Endodermal cell (in vitro differentiated cells): ENCODE measurements around the gene ZNF503. TPM values are rescaled to one million over a fixed set of nuclear protein-coding genes. Genes with fewer than 3 reads are reported as not detected.

Experiments
- DNase-seq: peaks from one replicate; pipeline ENCODE4 v3.0.0-alpha.2; 2017
- H3K27ac ChIP-seq: 2 replicates; pipeline ENCODE4 v1.5.1; 2013; ENCODE audit warnings: mild to moderate bottlenecking, low read depth, low read length, moderate library complexity
- H3K27me3 ChIP-seq: 2 replicates; pipeline ENCODE4 v1.6.1; 2013; ENCODE audit warnings: mild to moderate bottlenecking, low read length, moderate library complexity; ENCODE audit not compliant: insufficient read depth, control insufficient read depth, poor library complexity, severe bottlenecking
- H3K36me3 ChIP-seq: 2 replicates; pipeline ENCODE4 v1.7.0; 2013; ENCODE audit warnings: mild to moderate bottlenecking, low read length, moderate library complexity; ENCODE audit not compliant: control insufficient read depth, insufficient read depth
- H3K4me1 ChIP-seq: one replicate; pipeline ENCODE4 v1.7.0; 2013; ENCODE audit warnings: low read length; ENCODE audit not compliant: control insufficient read depth, insufficient read depth
- H3K4me3 ChIP-seq: 2 replicates; pipeline ENCODE4 v1.5.1; 2013; ENCODE audit warnings: mild to moderate bottlenecking, low read length, moderate library complexity
- H3K9ac ChIP-seq: 2 replicates; pipeline ENCODE4 v1.6.1; 2013; ENCODE audit warnings: mild to moderate bottlenecking, low read length, moderate library complexity; ENCODE audit not compliant: poor library complexity, severe bottlenecking; ENCODE audit errors: extremely low read depth
- H3K9me3 ChIP-seq: 2 replicates; pipeline ENCODE4 v1.6.1; 2013; ENCODE audit warnings: mild to moderate bottlenecking, low read length, moderate library complexity; ENCODE audit not compliant: control insufficient read depth
- H3K27ac Mint-ChIP-seq: 2 replicates; pipeline ENCODE4 v1.8.0; 2020; ENCODE audit warnings: mixed read lengths
- H3K27me3 Mint-ChIP-seq: 2 replicates; pipeline ENCODE4 v1.8.0; 2021; ENCODE audit warnings: mild to moderate bottlenecking, mixed read lengths; ENCODE audit not compliant: insufficient read depth
- H3K36me3 Mint-ChIP-seq: 2 replicates; pipeline ENCODE4 v1.8.0; 2020; ENCODE audit warnings: low read depth, mixed read lengths
- H3K4me1 Mint-ChIP-seq: 2 replicates; pipeline ENCODE4 v1.8.0; 2020; ENCODE audit warnings: mixed read lengths
- H3K4me3 Mint-ChIP-seq: 2 replicates; pipeline ENCODE4 v1.8.0; 2020; ENCODE audit warnings: mild to moderate bottlenecking, moderate library complexity, mixed read lengths
- H3K9me3 Mint-ChIP-seq: 2 replicates; pipeline ENCODE4 v1.8.0; 2020; ENCODE audit warnings: mild to moderate bottlenecking, mixed read lengths
- WGBS, 2 experiments: methylation state at CpG; one replicate each; pipeline versions ENCODE4 v1.1.5 to v1.1.7; 2013; ENCODE audit warnings: missing lambda C conversion rate in 2 of 2, mixed read lengths in 1 of 2; ENCODE audit not compliant: insufficient coverage in 1 of 2, insufficient read length in 1 of 2; 5-methylcytosine and 5-hydroxymethylcytosine counted together
- total RNA-seq, 2 donors: library from RNA; stranded (reverse); fragmentation: NEBNext Ultra II Directional in 1 of 2; extraction: Animal tissue kit (Norgen Biotek cat#: 25700) in 1 of 2; gene quantifications; 2 replicates in 1 of 2; 3 replicates in 1 of 2; pipeline ENCODE4 v1.2.1, GENCODE V29; 2021
- TF ChIP-seq, protein P1 (sequence below): fragments of 200-600 bp; sonication (generic); conservative IDR thresholded peaks from 2 replicates; pipeline ENCODE4 v1.5.0; 2021; ENCODE audit warnings: antibody characterized with exemption, mild to moderate bottlenecking

ZNF503 gene
- total RNA-seq, 2 donors from 2014 or later = 0.40 to 1.1 TPM

DNA sequence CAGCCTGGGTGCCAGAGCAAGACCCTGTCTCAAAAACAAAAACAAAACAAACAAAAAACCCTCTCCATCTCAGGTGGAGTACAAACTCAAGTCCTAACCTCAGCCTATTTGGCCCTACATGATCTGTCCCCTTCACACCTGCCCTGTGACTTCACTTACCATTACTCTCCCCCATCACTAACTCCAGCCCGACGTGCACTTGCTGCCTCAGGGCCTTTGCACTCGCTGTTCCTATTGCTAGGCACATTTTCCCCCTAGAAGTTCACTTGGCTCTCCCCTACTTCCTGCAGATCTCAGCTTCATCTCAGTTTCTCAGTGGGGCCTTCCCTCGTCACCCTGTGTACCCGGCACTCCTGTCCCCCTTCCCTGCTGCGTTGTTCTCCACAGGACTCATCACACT lies 21.3 kb upstream of the ZNF503 start:
- 90 to 100% methylated on average over 6 of the region's 6 CpGs for WGBS, 2 experiments

DNA sequence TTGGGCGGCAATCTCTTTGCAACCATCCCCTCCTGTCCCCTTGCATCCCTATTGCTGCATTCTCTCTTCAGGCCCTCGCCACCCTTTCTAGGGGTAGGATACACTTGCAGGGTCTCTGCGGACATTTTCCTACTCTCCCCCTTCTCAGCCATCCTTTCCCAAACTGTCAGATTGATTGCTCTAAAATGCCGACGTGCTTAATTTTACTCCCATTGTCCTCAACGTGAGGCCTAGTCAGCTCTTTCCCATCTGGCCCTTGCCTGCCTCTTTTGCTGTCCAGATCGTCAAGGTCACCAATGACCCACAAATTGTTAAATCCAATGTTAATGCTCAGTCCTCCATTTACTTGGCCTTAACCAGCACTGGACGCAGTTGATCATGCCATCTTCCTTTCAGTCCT lies 17.1 kb upstream of the ZNF503 start:
- Mint-ChIP-seq H3K9me3 (peaks cover 3% of the 10 kb centered on the region), H3K27ac (no peak overlapping the region), H3K36me3 (peaks cover 1% of the 10 kb centered on the region), H3K4me1 (peaks cover 23% of the 10 kb centered on the region), H3K27me3 (peaks cover 96% of the 10 kb centered on the region), H3K4me3 (no peak overlapping the region)
- 75 to 84% methylated on average over 7 to 8 of the region's 8 CpGs for WGBS, 2 experiments
- no peak for DNase-seq
- TF ChIP-seq, protein P1, sequence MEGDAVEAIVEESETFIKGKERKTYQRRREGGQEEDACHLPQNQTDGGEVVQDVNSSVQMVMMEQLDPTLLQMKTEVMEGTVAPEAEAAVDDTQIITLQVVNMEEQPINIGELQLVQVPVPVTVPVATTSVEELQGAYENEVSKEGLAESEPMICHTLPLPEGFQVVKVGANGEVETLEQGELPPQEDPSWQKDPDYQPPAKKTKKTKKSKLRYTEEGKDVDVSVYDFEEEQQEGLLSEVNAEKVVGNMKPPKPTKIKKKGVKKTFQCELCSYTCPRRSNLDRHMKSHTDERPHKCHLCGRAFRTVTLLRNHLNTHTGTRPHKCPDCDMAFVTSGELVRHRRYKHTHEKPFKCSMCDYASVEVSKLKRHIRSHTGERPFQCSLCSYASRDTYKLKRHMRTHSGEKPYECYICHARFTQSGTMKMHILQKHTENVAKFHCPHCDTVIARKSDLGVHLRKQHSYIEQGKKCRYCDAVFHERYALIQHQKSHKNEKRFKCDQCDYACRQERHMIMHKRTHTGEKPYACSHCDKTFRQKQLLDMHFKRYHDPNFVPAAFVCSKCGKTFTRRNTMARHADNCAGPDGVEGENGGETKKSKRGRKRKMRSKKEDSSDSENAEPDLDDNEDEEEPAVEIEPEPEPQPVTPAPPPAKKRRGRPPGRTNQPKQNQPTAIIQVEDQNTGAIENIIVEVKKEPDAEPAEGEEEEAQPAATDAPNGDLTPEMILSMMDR = no peak
- Histone ChIP-seq H3K9ac (no peak overlapping the region), H3K9me3 (no peaks in the 10 kb centered on the region), H3K27me3 (peaks cover 63% of the 10 kb centered on the region), H3K4me3 (no peak overlapping the region), H3K36me3 (no peaks in the 10 kb centered on the region), H3K4me1 (peaks cover 4% of the 10 kb centered on the region), H3K27ac (no peak overlapping the region)

More for the DNA sequence above, 21.3 kb upstream of the ZNF503 start:
- Mint-ChIP-seq H3K4me1 (peaks cover 4% of the 10 kb centered on the region), H3K9me3 (peaks cover 3% of the 10 kb centered on the region), H3K27me3 (peaks cover 87% of the 10 kb centered on the region), H3K4me3 (no peak overlapping the region), H3K27ac (no peak overlapping the region), H3K36me3 (peaks cover 1% of the 10 kb centered on the region)
- H3K9ac ChIP-seq = no peak overlapping the region
- no peak overlapping the region for H3K4me3 ChIP-seq
- no peaks in the 10 kb centered on the region for H3K4me1 ChIP-seq
- H3K27me3 ChIP-seq = peaks cover 54% of the 10 kb centered on the region
- no peak overlapping the region for H3K27ac ChIP-seq
- H3K36me3 ChIP-seq = no peaks in the 10 kb centered on the region
- TF ChIP-seq, protein P1 = no peak
- DNase-seq = peak; percentile 4
- no peaks in the 10 kb centered on the region for H3K9me3 ChIP-seq

DNA sequence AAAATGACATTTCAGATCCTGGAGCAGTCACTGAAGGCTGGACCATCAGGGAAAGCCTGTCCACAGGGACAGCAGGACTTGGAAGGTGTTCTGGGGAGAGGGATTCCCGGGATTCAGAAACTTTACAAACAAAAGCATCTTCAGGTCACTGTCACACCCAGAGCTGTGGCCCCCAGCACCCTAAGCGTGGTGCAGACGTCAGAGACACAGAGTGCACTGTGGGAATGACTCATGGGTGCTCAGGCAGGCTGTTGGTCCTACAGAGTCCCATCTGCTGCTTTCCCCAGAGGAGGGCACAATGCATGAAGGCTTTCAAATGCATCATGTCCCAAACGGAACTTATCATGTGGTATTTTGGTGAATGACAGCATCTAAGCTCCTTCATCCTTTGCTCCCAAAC lies 16.7 kb upstream of the ZNF503 start:
- Histone ChIP-seq H3K4me1 (peaks cover 4% of the 10 kb centered on the region), H3K9ac (no peak overlapping the region), H3K27me3 (peaks cover 67% of the 10 kb centered on the region), H3K9me3 (no peaks in the 10 kb centered on the region), H3K27ac (no peak overlapping the region), H3K4me3 (no peak overlapping the region), H3K36me3 (no peaks in the 10 kb centered on the region)
- Mint-ChIP-seq H3K27ac (no peak overlapping the region), H3K36me3 (peaks cover 1% of the 10 kb centered on the region), H3K4me3 (no peak overlapping the region), H3K9me3 (peaks cover 3% of the 10 kb centered on the region), H3K4me1 (peaks cover 23% of the 10 kb centered on the region), H3K27me3 (peaks cover 96% of the 10 kb centered on the region)
- 45 to 49% methylated on average over 2 to 4 of the region's 4 CpGs for WGBS, 2 experiments
- TF ChIP-seq, protein P1 = no peak
- peak; percentile 52 for DNase-seq
